NCI-H2227 treated with DMSO at 0.1 percent for 48 hours (cell line): ENCODE results near the gene PMFBP1.
A peak's percentile ranks its signal among the peaks of the same experiment; 100 is the strongest.

Experiments used
- DNase-seq: peaks from one replicate; lab custom pipeline; 2025; lab: John Stamatoyannopoulos, UW

The PMFBP1 gene

GRCh38 chr16:72131036-72131435, 40.9 kb downstream of the PMFBP1 start:
- DNase-seq, result no peak

- no peak for DNase-seq
Observed at GRCh38 chr16:72129976-72130656, 41.8 kb downstream of the PMFBP1 start.

GRCh38 chr16:72128701-72129100, 43.3 kb downstream of the PMFBP1 start:
- no peak for DNase-seq

- no peak for DNase-seq
Observed at GRCh38 chr16:72126429-72126765, 45.6 kb downstream of the PMFBP1 start.

GRCh38 chr16:72125635-72126428, 46.1 kb downstream of the PMFBP1 start:
- no peak for DNase-seq

GRCh38 chr16:72124761-72125634, 47.0 kb downstream of the PMFBP1 start:
- peak; percentile 47 for DNase-seq

- no peak for DNase-seq
Observed at GRCh38 chr16:72124148-72124547, 47.8 kb downstream of the PMFBP1 start.

- DNase-seq, result no peak
Observed at GRCh38 chr16:72123426-72123825, 48.5 kb downstream of the PMFBP1 start.

- no peak for DNase-seq
Observed at GRCh38 chr16:72122916-72123315, 49.0 kb downstream of the PMFBP1 start.

- DNase-seq, result no peak
Observed at GRCh38 chr16:72122308-72122707, 49.6 kb downstream of the PMFBP1 start.

GRCh38 chr16:72120026-72120425, 51.9 kb downstream of the PMFBP1 start:
- no peak for DNase-seq

- DNase-seq, result no peak
Observed at GRCh38 chr16:72113616-72113945, 58.4 kb downstream of the PMFBP1 start.

GRCh38 chr16:72112906-72113615, 58.9 kb downstream of the PMFBP1 start:
- DNase-seq, result no peak

GRCh38 chr16:72112452-72112792, 59.5 kb downstream of the PMFBP1 start:
- no peak for DNase-seq

- no peak for DNase-seq
Observed at GRCh38 chr16:72111657-72112451, 60.1 kb downstream of the PMFBP1 start.

GRCh38 chr16:72110662-72111615, 61.0 kb downstream of the PMFBP1 start:
- DNase-seq, result no peak

GRCh38 chr16:72109966-72110530, 61.9 kb downstream of the PMFBP1 start:
- DNase-seq, result no peak

- DNase-seq, result no peak
Observed at GRCh38 chr16:72109300-72109699, 62.7 kb downstream of the PMFBP1 start.

GRCh38 chr16:72108353-72109102, 63.4 kb downstream of the PMFBP1 start:
- DNase-seq, result no peak
